ENCODE measurements around the gene BST2.
A peak's percentile ranks its signal among the peaks of the same experiment; 100 is the strongest.

BST2 gene

DNA sequence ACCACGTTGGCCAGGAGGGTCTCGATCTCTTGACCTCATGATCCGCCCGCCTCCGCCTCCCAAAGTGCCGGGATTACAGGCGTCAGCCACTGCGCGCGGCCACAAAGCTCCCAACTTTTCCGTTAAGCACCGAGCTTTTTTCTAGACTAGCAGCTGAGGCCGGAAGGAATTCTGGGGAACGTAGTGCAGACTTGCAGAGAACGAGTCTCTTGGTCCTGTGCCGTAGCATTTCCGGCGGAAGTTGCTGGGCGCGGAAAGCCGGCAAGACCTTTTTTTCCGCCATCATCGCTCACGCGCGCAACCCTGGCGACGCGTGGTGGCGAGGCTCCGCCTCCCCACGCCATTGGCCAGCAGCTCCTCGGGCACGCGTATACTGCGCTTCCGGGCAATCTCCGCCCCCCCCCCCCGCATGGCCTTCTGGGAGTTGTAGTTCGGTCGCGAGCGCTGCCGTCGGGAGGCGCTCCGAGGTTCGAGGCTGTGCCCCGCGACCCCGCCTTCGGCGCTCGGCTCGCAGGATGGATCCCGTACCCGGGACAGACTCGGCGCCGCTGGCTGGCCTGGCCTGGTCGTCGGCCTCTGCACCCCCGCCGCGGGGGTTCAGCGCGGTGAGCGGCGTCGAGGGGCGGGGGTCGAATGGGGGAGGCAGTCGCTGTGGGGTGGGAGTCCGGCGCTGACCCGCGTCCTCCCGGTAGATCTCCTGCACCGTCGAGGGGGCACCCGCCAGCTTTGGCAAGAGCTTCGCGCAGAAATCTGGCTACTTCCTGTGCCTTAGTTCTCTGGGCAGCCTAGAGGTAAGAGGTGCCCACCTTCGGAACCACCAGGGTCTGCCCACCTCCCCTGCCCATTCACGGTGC, 14.4 kb upstream of the BST2 start, which contains the start of gene MVB12A (continued):
- TF ChIP-seq ZNF175 (tag by site-specific recombination; IDR thresholded peaks at IDR 0.05) (no peak), ZSCAN30 (tag by site-specific recombination; IDR thresholded peaks at IDR 0.05) (no peak; the same call in none of the 2 replicates), ZNF639 (tag by site-specific recombination; IDR thresholded peaks at IDR 0.05) (peak; percentile 80), MEIS1 (CRISPR knock-in tag; IDR thresholded peaks at IDR 0.05; ENCODE audit: borderline replicate concordance) (no peak), ZNF76 (tag by site-specific recombination; IDR thresholded peaks at IDR 0.05; ENCODE audit: borderline replicate concordance, low read depth) (peak; percentile 96), ZBTB20 (tag by site-specific recombination; IDR thresholded peaks at IDR 0.05) (peak; percentile 39; the same call in 1 of the 2 replicates), REPIN1 (tag by site-specific recombination; IDR thresholded peaks at IDR 0.05; ENCODE audit: low read depth) (no peak), ZNF501 (tag by site-specific recombination; IDR thresholded peaks at IDR 0.05) (no peak; the same call in 1 of the 2 replicates), SCRT2 (tag by site-specific recombination; IDR thresholded peaks at IDR 0.05) (no peak), ZNF174 (tag by site-specific recombination; IDR thresholded peaks at IDR 0.05) (no peak), ZNF169 (tag by site-specific recombination; IDR thresholded peaks at IDR 0.05) (no peak), SETDB1 (IDR thresholded peaks at IDR 0.05; ENCODE audit: insufficient read length, low read length) (no peak), ZIC2 (tag by site-specific recombination; IDR thresholded peaks at IDR 0.05) (no peak), ZNF341 (tag by site-specific recombination; IDR thresholded peaks at IDR 0.05; ENCODE audit: low read depth) (peak; percentile 66), ZBTB6 (tag by site-specific recombination; IDR thresholded peaks at IDR 0.05) (no peak), ZNF354C (tag by site-specific recombination; IDR thresholded peaks at IDR 0.05; ENCODE audit: borderline replicate concordance, low read depth) (no peak), ZNF747 (tag by site-specific recombination; IDR thresholded peaks at IDR 0.05) (no peak), YY1 (tag by site-specific recombination; IDR thresholded peaks at IDR 0.05) (peak; percentile 80), ZSCAN16 (tag by site-specific recombination; IDR thresholded peaks at IDR 0.05) (no peak), ZNF560 (tag by site-specific recombination; IDR thresholded peaks at IDR 0.05; ENCODE audit: borderline replicate concordance) (no peak), SP3 (tag by site-specific recombination; IDR thresholded peaks at IDR 0.05) (peak; percentile 96), KLF8 (tag by site-specific recombination; IDR thresholded peaks at IDR 0.05) (peak; percentile 40; the same call in 1 of the 2 replicates), PATZ1 (tag by site-specific recombination; IDR thresholded peaks at IDR 0.05) (peak; percentile 59), ZNF624 (tag by site-specific recombination; IDR thresholded peaks at IDR 0.05) (no peak), ZNF24 (tag by site-specific recombination; IDR thresholded peaks at IDR 0.05) (peak; percentile 59; the same call in 1 of the 2 replicates), ZNF184 (tag by site-specific recombination; IDR thresholded peaks at IDR 0.05) (no peak), ZNF266 (tag by site-specific recombination; IDR thresholded peaks at IDR 0.05; ENCODE audit: low read depth) (no peak), ZSCAN18 (tag by site-specific recombination; IDR thresholded peaks at IDR 0.05) (no peak), ZNF248 (tag by site-specific recombination; IDR thresholded peaks at IDR 0.05) (no peak), ZFHX2 (tag by site-specific recombination; conservative IDR thresholded peaks at IDR 0.05) (peak; percentile 73)
- TF ChIP-seq, protein P1, sequence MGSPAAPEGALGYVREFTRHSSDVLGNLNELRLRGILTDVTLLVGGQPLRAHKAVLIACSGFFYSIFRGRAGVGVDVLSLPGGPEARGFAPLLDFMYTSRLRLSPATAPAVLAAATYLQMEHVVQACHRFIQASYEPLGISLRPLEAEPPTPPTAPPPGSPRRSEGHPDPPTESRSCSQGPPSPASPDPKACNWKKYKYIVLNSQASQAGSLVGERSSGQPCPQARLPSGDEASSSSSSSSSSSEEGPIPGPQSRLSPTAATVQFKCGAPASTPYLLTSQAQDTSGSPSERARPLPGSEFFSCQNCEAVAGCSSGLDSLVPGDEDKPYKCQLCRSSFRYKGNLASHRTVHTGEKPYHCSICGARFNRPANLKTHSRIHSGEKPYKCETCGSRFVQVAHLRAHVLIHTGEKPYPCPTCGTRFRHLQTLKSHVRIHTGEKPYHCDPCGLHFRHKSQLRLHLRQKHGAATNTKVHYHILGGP (tag by site-specific recombination; IDR thresholded peaks at IDR 0.05) = no peak
- TF ChIP-seq, protein P2, sequence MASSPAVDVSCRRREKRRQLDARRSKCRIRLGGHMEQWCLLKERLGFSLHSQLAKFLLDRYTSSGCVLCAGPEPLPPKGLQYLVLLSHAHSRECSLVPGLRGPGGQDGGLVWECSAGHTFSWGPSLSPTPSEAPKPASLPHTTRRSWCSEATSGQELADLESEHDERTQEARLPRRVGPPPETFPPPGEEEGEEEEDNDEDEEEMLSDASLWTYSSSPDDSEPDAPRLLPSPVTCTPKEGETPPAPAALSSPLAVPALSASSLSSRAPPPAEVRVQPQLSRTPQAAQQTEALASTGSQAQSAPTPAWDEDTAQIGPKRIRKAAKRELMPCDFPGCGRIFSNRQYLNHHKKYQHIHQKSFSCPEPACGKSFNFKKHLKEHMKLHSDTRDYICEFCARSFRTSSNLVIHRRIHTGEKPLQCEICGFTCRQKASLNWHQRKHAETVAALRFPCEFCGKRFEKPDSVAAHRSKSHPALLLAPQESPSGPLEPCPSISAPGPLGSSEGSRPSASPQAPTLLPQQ (tag by site-specific recombination; IDR thresholded peaks at IDR 0.05) = 0 out of 2 replicates have a peak, but pooled peaks have one; percentile 14

Measured in HEK293 (cell line).